ENCODE data around the gene FRG2.
"Not testable (repeated sequence)": the region's sequence is repeated elsewhere in the genome, so short reads cannot be mapped to it uniquely, and the experiment has no call there.

The FRG2 gene

DNA sequence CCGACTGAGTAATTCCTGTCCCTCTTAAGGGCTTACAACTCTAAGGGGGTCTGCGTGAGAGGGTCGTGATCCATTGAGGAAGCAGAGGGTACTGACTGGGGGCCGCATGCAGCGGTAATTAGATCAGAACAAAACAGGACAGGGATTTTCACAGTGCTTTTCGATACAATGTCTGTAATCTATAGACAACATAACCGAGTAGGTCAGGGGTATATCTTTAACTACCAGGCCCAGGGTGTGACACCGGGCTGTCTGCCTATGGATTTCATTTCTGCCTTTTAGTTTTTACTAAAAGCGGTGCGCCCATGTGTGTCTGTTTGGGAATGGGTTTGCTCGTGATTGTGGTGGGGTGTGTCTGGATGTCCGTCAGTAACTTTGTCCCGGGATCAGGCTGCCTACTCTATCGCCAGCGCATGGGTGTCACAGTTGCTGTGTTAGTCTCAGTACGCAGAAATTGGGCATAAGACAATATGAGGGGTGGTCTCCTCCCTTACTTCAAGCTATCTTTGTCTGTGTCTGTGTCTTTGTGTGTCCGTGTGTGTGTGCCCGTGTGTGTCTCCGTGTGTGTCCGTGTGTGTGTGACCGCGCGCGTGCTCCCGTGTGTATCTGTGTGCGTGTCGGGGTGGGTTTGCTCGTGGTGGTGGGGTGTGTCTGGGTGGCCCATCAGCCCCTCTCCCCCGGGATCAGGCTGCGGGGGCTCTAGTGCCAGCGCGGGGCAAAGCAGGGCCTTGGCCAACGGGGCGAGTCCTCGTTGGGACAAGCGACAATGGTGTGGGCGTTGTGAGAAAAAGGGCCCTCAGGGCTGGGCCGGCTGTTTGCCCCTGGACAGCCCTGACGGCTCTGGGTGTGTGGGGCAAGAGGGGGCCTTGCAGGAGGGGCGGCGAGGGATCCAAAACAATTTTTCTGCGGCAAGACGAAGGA, 10.4 kb downstream of the FRG2 start:
- no peak for DNase-seq (ENCODE audit: low spot score)

DNA sequence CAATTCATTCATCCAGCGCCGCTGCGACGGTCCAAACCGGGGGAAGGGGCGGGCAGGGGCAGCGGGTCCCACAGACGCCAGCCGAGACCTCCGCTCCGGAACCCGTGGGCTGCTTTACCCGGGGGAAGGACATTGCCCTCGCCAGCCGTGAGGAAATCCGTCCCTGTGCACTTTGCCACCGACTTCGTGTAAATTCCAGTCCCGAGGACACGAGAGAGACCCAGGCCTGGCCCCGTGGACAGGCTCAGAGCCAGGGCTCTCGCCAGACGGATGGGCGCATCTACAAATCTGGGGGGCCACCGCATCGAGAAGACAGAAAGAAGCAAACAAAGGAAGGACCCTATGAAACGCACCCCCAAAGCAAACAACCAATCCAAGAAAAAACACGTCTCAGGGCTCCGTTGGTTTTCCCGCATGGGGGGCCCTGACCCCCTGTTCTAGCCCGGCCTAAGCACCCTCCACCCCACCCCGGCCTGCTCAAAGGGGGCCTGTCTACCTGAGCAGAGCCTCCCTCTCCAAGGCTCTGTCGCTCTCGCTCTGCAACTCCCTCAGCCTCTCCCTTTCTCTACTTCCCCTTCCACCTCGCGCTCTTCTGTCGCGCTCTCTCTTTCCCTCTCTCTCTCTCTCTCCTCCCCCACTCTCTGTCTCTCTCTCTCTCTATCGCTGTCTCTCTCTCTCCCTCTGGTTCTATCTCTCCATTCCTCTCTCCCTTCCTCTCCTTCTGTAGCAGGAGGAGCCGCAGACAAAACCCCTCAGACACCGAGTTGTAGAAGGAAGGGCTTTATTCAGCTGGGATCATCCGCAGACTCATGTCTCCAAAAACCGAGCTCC, 11.3 kb downstream of the FRG2 start:
- DNase-seq (ENCODE audit: low spot score), result no peak

DNA sequence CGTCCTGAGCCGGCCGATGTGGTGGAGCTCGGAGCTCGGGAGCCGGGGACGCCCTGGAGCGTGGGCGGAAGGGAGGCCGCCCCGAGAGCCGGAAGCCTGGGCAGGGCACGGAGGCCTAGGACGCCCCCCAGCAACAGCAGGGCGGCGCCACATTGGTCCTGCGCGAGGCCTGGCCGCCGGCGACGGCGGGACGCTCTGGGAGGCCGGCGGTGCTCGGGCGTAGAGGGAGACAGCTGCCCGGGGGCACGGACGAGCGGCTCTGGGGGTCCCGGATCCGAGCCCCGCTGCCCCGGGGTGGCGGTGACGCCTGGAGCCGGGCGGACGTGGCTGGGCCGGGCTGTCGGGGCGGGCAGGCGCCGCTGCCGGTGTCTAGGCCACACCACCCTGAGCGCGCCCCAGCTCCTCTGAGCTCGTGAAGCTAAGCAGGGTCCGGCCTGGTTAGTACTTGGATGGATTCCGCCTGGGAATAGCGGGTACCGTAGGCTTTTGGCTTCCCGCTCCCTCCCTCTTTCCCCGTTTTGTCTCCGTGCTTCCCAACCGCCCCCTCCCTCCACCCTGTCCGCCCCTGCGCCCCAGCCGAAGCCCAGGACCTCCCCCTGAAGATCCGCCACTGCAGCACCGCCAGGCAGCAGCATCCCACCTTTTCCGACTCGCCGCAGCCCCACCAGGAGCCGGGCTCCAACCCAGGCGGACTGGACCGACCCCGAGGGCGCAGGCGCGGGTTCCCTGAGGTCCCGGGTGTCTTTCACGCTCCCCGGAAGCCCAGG, 12.1 kb downstream of the FRG2 start:
- DNase-seq (ENCODE audit: low spot score), result no peak

DNA sequence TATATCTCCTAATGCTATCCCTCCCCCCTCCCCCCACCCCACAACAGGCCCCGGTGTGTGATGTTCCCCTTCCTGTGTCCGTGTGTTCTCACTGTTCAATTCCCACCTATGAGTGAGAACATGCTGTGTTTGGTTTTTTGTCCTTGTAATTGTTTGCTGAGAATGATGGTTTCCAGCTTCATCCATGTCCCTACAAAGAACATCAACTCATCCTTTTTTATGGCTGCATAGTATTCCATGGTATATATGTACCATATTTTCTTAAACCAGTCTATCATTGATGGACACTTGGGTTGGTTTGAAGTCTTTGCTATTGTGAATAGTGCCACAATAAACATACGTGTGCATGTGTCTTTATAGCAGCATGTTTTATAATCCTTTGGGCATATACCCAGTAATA, 37.1 kb downstream of the FRG2 start:
- not testable (repeated sequence) for DNase-seq (ENCODE audit: low spot score)

DNA sequence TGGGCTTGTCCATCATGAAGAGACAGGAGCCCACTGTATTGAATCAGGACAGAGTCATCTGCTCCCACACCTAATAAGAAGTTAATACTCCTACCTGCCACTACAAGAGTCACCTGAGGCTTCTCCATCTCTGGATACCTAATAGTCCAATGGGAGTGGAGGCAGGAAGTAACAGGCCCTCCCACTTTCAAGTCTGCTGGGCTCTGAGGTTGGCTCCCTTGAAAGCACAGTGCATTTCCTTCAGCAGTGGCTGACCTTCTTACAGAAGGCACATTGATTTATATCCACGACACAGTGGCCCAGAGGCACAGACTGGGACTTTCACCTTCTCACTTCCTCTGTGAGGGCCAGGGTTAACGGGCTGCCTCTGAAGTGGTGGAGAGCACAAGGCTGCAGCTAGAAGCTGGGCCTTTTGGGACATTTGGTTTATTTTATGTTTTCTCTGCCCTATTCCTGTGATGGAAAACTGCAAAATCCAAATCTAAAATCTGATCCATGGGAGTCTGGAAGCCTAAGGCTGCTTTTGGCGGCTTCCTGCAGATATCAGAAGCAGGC, 38.1 kb downstream of the FRG2 start:
- DNase-seq (ENCODE audit: low spot score), result no peak

DNA sequence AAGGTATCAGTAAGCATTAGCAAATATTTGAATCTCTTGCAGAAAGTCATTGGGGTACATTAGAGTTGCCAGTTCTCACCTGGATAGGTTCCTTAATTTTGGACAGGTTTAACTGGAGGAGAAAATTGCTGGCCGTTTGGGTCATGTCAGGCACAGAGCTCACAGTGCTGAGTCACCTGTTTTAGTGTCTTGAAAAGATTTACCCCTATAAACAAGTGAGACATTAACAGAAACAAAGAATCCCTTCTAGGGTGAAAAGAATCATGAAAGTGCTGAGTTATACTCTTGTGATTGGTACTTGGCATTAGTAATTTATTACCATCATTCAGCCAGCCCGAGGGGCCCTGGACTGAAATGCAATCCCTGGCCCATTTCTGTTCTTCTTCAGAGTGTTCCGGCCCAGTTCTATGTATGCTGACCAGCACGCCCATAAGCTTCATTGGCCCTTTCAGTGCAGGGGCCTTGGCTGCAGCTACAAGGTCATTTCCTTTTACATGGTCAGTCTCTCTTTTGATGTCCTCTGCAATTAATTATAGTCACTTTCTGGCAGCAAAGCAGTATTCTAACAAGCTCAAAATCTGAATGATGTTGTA, 41.3 kb downstream of the FRG2 start:
- DNase-seq (ENCODE audit: low spot score), result not testable (repeated sequence)

DNA sequence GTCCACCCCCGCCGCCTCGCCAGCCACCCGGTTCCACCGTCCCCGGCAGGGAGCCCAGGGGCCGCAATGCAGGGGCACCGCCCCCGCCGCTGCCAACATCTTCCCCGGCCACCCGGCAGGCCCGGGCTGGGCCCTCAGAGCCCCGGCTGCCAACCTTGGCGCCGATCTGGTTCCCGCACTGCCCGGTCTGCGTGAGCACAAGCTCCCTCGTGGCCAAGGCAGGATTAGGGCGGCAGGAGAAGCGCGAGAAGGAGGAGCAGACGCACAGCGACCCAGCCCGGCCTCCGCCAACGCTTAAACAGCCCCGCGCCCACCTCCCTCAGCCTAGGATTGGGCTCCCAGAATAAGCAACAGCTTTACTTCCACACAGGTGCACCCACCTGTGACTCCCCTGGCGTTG, 42.4 kb downstream of the FRG2 start:
- not testable (repeated sequence) for DNase-seq (ENCODE audit: low spot score)

DNA sequence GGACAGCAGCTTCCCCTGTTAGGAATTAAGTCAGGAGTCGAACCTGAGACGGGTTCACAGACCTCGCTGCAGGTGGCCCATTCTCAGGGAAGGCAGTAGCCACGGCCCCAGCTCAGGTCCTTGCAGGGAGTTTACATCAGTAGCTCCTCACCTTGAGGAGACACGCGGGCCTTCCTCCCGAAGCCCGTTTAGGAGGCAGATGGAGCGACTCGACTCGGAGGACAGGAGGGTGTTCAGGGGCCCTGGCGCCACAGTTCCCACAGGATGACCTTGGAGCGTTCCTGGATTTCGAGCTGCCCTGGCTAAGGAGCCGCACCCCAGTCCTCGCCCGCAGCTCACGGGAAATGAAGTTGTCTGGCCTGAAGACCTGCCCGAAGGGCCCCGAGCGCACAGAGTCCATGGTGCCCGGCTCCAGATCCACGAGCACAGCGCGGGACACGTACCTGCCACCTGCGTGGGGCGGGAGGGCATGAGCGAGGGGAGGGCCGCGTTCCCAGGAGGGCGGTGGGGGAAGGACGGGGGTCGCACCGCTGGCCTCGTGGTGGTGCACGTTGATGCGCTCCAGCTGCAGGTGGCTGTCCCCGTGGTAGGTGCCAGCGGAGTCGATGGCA, 43.0 kb downstream of the FRG2 start:
- not testable (repeated sequence) for DNase-seq (ENCODE audit: low spot score)

DNA sequence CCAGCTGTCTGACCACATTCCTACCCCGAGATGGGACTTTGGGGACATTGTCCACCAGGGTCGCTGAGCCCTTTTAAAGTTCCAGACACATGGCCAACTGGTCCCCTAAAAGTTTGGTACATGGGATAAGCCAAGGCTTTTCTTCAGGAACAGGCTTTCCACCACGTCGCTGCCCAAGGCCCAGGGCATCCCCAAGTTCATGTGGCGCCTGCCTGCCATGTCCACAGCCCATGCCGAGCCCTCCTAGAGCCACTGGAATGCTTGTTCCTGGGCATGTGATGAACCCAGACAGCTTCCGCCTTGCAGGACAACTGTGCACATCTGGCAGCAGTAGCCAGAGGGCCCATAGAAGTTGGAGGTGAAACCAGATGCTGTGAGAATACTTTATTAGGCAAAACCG, 45.1 kb downstream of the FRG2 start:
- DNase-seq (ENCODE audit: low spot score), result no peak

DNA sequence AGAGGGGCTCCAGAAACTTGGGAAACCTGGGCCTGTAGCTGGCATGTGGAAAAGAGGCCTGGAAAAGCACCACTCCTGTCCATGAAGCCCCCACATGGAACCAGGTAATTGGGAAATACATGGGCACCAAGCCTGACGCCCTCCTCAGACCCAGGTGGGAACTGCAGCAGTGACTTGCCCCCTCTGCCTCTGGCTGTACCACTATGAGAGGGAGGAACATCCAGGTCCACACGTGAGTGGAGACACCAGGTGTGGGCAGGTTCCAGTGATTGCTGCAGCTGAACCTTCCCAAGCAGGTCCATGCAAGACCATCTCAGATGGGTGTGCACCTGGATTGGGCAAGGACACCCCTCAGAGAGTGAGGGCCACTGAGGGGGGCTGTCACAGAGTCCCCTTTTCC, 46.8 kb downstream of the FRG2 start:
- not testable (repeated sequence) for DNase-seq (ENCODE audit: low spot score)

DNA sequence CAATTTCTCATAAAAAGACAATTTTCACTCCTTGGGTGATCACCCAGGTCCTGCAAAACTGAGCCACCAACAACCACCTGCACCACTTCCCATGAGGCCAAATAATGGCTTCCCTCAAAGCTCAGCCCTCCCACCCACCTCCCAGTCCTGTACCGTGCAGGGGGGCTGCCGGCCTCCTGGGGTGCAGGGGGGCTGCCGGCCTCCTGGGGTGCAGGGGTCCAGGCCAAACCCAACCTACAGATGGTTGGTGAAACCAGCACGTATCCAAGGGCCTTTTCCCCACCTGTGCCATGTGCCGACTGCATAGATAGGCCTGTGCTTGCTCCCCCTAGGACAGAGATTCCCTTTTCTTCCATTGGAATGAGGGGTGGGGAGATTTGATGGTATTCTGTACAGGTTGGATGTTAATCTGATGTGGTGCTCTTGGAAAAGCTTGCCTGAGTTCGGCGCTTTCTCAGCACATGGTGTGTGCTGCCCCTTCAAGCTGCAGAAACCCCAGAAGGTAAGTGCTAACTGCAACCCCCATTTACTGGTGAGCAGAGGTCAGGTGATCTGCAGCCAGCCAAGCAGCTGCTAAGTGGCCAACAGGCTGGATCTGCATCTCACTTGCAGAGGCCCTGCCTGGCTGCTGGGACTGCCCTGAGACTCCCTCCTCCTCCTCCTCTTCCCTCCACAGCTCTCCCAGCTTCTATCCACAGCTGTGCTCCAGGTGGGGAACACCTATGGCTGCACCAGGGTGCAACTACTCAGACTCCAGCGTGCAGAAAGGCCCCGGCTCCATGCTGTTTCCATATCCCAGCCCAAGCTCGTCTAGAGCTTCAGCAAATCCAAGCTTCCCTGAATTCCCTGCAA, 47.6 kb downstream of the FRG2 start:
- no peak for DNase-seq (ENCODE audit: low spot score)

Measured in CD4-positive, alpha-beta T cell treated with Interleukin-15 for 4 hours (primary cell).